Fibroblast of skin of abdomen (primary cell): ENCODE results near the gene ZFHX3.
A peak's percentile ranks its signal among the peaks of the same experiment; 100 is the strongest.

Source experiments
- DNase-seq: peaks from one replicate; pipeline ENCODE4 v3.0.0-alpha.2; 2013

ZFHX3 gene

GRCh38 chr16:73067671-73068540 is 20.0 kb upstream of the ZFHX3 start:
- no peak for DNase-seq

- peak; percentile 47 for DNase-seq
Measured at GRCh38 chr16:73066927-73067670, 19.2 kb upstream of the ZFHX3 start.

- no peak for DNase-seq
Measured at GRCh38 chr16:73066331-73066926, 18.5 kb upstream of the ZFHX3 start.

- no peak for DNase-seq
Measured at GRCh38 chr16:73065632-73066330, 17.9 kb upstream of the ZFHX3 start.

GRCh38 chr16:73064994-73065545 is 17.1 kb upstream of the ZFHX3 start:
- DNase-seq = no peak

GRCh38 chr16:73064212-73064993 is 16.5 kb upstream of the ZFHX3 start:
- peak; percentile 85 for DNase-seq

- no peak for DNase-seq
Measured at GRCh38 chr16:73063854-73064211, 15.9 kb upstream of the ZFHX3 start.

GRCh38 chr16:73062743-73063733 is 15.1 kb upstream of the ZFHX3 start:
- DNase-seq = peak; percentile 58

GRCh38 chr16:73062001-73062616 is 14.2 kb upstream of the ZFHX3 start:
- no peak for DNase-seq

- no peak for DNase-seq
Measured at GRCh38 chr16:73060892-73061490, 13.1 kb upstream of the ZFHX3 start.

GRCh38 chr16:73059779-73060615 is 12.1 kb upstream of the ZFHX3 start:
- DNase-seq = no peak

- peak; percentile 59 for DNase-seq
Measured at GRCh38 chr16:73058616-73059409, 10.9 kb upstream of the ZFHX3 start.

- peak; percentile 50 for DNase-seq
Measured at GRCh38 chr16:73058221-73058615, 10.3 kb upstream of the ZFHX3 start.

- no peak for DNase-seq
Measured at GRCh38 chr16:73057291-73058210, 9.6 kb upstream of the ZFHX3 start.

- no peak for DNase-seq
Measured at GRCh38 chr16:73056921-73057290, 9.0 kb upstream of the ZFHX3 start.

- DNase-seq = no peak
Measured at GRCh38 chr16:73056448-73056847, 8.5 kb upstream of the ZFHX3 start.
